Trophoblast cell (in vitro differentiated cells and primary cell): ENCODE data around the gene KRT5.

Experiments
- DNase-seq, 2 donors: peaks; one replicate each; pipeline ENCODE4 v3.0.0-alpha.2; 2016
- H2AFZ ChIP-seq: 2 replicates; pipeline ENCODE4 v1.6.1; 2013; ENCODE audit warnings: low read length, moderate library complexity, mild to moderate bottlenecking; ENCODE audit not compliant: insufficient read depth, poor library complexity
- H2AK5ac ChIP-seq: 2 replicates; pipeline ENCODE4 v1.6.1; 2013; ENCODE audit warnings: mild to moderate bottlenecking, low read length
- H2BK120ac ChIP-seq: 2 replicates; pipeline ENCODE4 v1.6.1; 2013; ENCODE audit warnings: low read length, mild to moderate bottlenecking, moderate library complexity; ENCODE audit not compliant: insufficient read depth, poor library complexity
- H2BK12ac ChIP-seq: 2 replicates; pipeline ENCODE4 v1.6.1; 2013; ENCODE audit warnings: mild to moderate bottlenecking, low read length, moderate library complexity
- H2BK5ac ChIP-seq: 2 replicates; pipeline ENCODE4 v1.6.1; 2013; ENCODE audit warnings: low read length, low read depth, moderate library complexity, mild to moderate bottlenecking; ENCODE audit not compliant: poor library complexity
- H3K14ac ChIP-seq: 2 replicates; pipeline ENCODE4 v1.6.1; 2013; ENCODE audit warnings: mild to moderate bottlenecking, low read length
- H3K18ac ChIP-seq: 2 replicates; pipeline ENCODE4 v1.6.1; 2013; ENCODE audit warnings: mild to moderate bottlenecking, low read length
- H3K23ac ChIP-seq: 2 replicates; pipeline ENCODE4 v1.6.1; 2013; ENCODE audit warnings: low read length
- H3K27ac ChIP-seq: 2 replicates; pipeline ENCODE4 v1.5.1; 2013; ENCODE audit warnings: low read depth, mild to moderate bottlenecking, inconsistent platforms, low read length, moderate library complexity
- H3K27me3 ChIP-seq: 2 replicates; pipeline ENCODE4 v1.6.1; 2013; ENCODE audit warnings: inconsistent platforms, mild to moderate bottlenecking, low read length, moderate library complexity; ENCODE audit not compliant: insufficient read depth
- H3K36me3 ChIP-seq, 2 experiments: 1 replicate in 1 of 2; 2 replicates in 1 of 2; pipeline ENCODE4 v1.6.1; 2013; ENCODE audit warnings: low read length in 2 of 2, mild to moderate bottlenecking in 2 of 2, moderate library complexity in 1 of 2; ENCODE audit not compliant: insufficient read depth in 2 of 2, control insufficient read depth in 1 of 2
- H3K4ac ChIP-seq: 2 replicates; pipeline ENCODE4 v1.6.1; 2013; ENCODE audit warnings: low read depth, mild to moderate bottlenecking, low read length, moderate library complexity
- H3K4me1 ChIP-seq, 2 experiments: 1 replicate in 1 of 2; 2 replicates in 1 of 2; pipeline ENCODE4 v1.6.1; 2013; ENCODE audit warnings: low read length in 2 of 2, mild to moderate bottlenecking in 2 of 2, moderate library complexity in 1 of 2; ENCODE audit not compliant: insufficient read depth in 2 of 2, control insufficient read depth in 1 of 2
- H3K4me2 ChIP-seq: 2 replicates; pipeline ENCODE4 v1.6.1; 2013; ENCODE audit warnings: inconsistent platforms, mild to moderate bottlenecking, low read length, moderate library complexity
- H3K4me3 ChIP-seq: 2 replicates; pipeline ENCODE4 v1.5.1; 2013; ENCODE audit warnings: mild to moderate bottlenecking, low read depth, low read length, inconsistent platforms
- H3K79me1 ChIP-seq: one replicate; pipeline ENCODE4 v1.6.1; 2013; ENCODE audit warnings: low read length
- H3K79me2 ChIP-seq: 2 replicates; pipeline ENCODE4 v1.6.1; 2013; ENCODE audit warnings: low read length, mild to moderate bottlenecking; ENCODE audit not compliant: control insufficient read depth, insufficient read depth, poor library complexity
- H3K9ac ChIP-seq: 2 replicates; pipeline ENCODE4 v1.6.1; 2013; ENCODE audit warnings: mild to moderate bottlenecking, low read length
- H3K9me3 ChIP-seq: 2 replicates; pipeline ENCODE4 v1.6.1; 2013; ENCODE audit warnings: low read depth, mild to moderate bottlenecking, control low read depth, inconsistent platforms, low read length; ENCODE audit not compliant: insufficient read depth
- H4K12ac ChIP-seq: 2 replicates; pipeline ENCODE4 v1.6.1; 2013; ENCODE audit warnings: low read depth, mild to moderate bottlenecking, low read length, moderate library complexity
- H4K8ac ChIP-seq: 2 replicates; pipeline ENCODE4 v1.6.1; 2013; ENCODE audit warnings: low read depth, mild to moderate bottlenecking, low read length, moderate library complexity
- H4K91ac ChIP-seq: one replicate; pipeline ENCODE4 v1.6.1; 2013; ENCODE audit warnings: low read depth, mild to moderate bottlenecking, low read length, moderate library complexity
- WGBS: extraction: QIAGEN DNeasy Blood & Tissue Kit; methylation state at CpG from one replicate; pipeline ENCODE4 v1.1.7; 2013; ENCODE audit warnings: missing lambda C conversion rate; ENCODE audit not compliant: insufficient read length, insufficient coverage; ENCODE audit errors: extremely low coverage; 5-methylcytosine and 5-hydroxymethylcytosine counted together

The KRT5 gene

DNA sequence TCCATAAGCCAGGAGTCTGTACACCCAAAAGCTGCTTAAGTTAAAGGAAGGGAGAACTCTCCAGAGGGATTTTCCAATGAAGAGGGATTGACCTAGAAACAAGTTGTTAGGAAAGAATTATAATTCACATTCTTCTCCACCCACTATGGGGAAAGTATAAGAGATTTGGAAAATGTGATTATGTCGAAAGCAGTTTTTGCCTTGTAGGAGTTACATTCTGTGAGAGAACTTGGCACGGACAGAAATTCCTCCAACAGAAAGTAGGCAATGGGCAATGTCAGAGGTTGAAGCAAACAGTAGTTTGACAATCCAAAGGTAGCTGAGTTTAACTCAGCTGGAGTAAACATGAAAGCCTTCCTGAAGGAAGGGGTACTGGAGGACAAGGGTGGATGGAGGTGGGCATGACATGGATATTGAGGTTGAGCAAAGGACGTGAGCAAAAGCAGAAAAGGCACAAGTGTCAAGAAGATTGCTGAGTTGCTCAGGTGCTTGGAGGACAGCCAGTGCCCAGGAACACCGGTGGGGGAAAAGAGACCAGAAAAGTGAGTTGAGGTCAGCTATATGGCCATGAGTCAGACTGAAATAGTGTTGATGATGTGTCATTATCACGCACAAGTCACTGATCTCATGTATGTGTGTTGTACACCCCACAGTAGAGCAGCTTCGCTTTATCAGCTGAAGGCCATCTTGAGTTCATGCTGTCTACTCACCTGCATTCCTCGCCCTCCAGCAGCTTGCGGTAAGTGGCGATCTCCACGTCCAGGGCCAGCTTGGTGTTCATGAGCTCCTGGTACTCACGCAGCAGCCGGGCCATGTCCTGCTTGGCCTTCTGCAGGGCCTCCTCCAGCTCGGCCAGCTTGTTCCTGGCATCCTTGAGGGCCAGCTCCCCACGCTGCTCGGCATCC is 4.0 kb downstream of the KRT5 start:
- Histone ChIP-seq H2BK12ac (no peak overlapping the region), H4K8ac (no peak overlapping the region), H3K36me3 (no peaks in the 10 kb centered on the region), H2AK5ac (no peak overlapping the region), H2BK120ac (no peak overlapping the region), H3K27ac (no peak overlapping the region), H3K9me3 (peaks cover 2% of the 10 kb centered on the region), H4K12ac (no peak overlapping the region), H2AFZ (no peak overlapping the region), H3K27me3 (no peaks in the 10 kb centered on the region), H4K91ac (no peak overlapping the region), H3K4ac (no peak overlapping the region), H2BK5ac (no peak overlapping the region), H3K4me3 (no peak overlapping the region), H3K79me2 (no peaks in the 10 kb centered on the region), H3K9ac (no peak overlapping the region), H3K79me1 (no peaks in the 10 kb centered on the region), H3K18ac (no peak overlapping the region), H3K4me1 (peaks cover 2 to 3% of the 10 kb centered on the region in 2 experiments), H3K23ac (no peak overlapping the region), H3K4me2 (no peak overlapping the region), H3K14ac (no peak overlapping the region)
- whole genome bisulfite sequencing, result no CpG with 5 or more reads among the region's 15 CpGs
- peak; percentile 41 to 62 for DNase-seq

DNA sequence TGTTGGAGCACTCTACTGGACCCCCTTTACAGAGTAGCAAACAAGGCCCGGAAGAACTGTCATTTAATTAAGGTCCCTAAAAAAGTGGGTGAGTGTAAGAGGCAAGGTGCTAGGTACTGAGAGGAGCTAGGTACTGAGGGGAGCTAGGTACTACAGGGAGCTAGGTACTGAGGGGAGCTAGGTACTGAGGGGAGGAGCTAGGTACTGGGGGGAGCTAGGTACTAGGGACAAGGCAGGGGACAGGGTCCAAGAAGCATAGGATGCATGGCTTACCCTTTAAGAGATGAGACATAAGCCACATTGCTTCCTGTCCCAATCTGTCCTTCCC is 4.9 kb downstream of the KRT5 start:
- Histone ChIP-seq H3K9ac (no peak overlapping the region), H2AK5ac (no peak overlapping the region), H2AFZ (no peak overlapping the region)

DNA sequence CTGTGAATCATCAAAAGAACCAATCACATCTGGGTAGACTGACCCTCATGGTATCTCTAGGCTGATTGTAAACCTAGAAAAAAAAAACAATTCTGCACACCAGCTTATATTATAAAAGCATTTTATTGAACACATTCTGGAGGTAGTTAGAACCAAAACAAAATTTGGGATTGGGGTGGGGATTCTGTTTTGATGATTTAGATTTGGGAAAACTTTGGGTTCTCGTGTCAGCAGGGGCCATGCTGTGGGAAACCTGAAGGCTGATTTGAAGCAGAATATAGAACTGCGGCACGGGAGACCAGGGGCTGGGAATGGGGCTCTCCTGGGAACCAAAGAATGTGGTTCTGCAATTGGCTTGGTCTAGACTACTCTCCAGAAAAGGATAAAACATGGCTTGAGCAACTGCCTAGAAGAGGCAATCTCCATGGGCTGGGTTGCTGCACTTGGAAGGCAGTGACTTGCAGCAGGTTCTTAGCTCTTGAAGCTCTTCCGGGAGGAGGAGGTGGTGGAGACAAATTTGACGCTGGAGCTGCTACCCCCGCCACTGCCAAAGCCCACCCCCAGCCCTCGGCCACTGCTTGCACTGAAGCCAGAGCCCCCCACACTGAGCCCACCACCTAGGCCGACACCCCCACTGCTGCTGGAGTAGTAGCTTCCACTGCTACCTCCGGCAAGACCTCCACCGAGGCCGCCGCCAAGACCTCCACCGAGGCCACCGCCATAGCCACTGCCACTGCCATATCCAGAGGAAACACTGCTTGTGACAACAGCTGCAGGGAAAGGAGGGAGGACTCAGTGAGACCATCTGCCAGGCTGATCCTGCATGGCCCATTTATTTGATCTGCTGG is 5.5 kb downstream of the KRT5 start:
- peaks cover 2% of the 10 kb centered on the region for H3K9me3 ChIP-seq
- H3K27me3 ChIP-seq, result no peaks in the 10 kb centered on the region
- H3K27ac ChIP-seq, result no peak overlapping the region
- no peaks in the 10 kb centered on the region for H3K79me2 ChIP-seq
- H2BK120ac ChIP-seq, result no peak overlapping the region
- no peak overlapping the region for H3K23ac ChIP-seq
- H3K4me3 ChIP-seq, result no peak overlapping the region
- H2BK5ac ChIP-seq, result no peak overlapping the region
- H3K79me1 ChIP-seq, result no peaks in the 10 kb centered on the region
- H2AFZ ChIP-seq, result no peak overlapping the region
- no peak overlapping the region for H3K4ac ChIP-seq
- no peaks in the 10 kb centered on the region for H3K36me3 ChIP-seq
- no peak overlapping the region for H4K12ac ChIP-seq
- H3K14ac ChIP-seq, result no peak overlapping the region
- H4K8ac ChIP-seq, result no peak overlapping the region
- no peaks in the 10 kb centered on the region for H3K4me1 ChIP-seq
- DNase-seq, result no peak
- H3K18ac ChIP-seq, result no peak overlapping the region
- WGBS, result no CpG with 5 or more reads among the region's 14 CpGs
- no peak overlapping the region for H3K4me2 ChIP-seq
- H3K9ac ChIP-seq, result no peak overlapping the region
- no peak overlapping the region for H2AK5ac ChIP-seq
- H2BK12ac ChIP-seq, result no peak overlapping the region
- no peak overlapping the region for H4K91ac ChIP-seq

More for the DNA sequence above, 4.9 kb downstream of the KRT5 start:
- H2BK12ac ChIP-seq, result no peak overlapping the region
- no peak overlapping the region for H2BK120ac ChIP-seq
- H3K36me3 ChIP-seq, result no peaks in the 10 kb centered on the region
- H3K4ac ChIP-seq, result no peak overlapping the region
- no peaks in the 10 kb centered on the region for H3K79me1 ChIP-seq
- WGBS, result no CpG with 5 or more reads among the region's 1 CpG
- no peak overlapping the region for H4K8ac ChIP-seq
- no peak overlapping the region for H3K27ac ChIP-seq
- no peaks in the 10 kb centered on the region for H3K27me3 ChIP-seq
- no peak overlapping the region for H4K91ac ChIP-seq
- H4K12ac ChIP-seq, result no peak overlapping the region
- H3K14ac ChIP-seq, result no peak overlapping the region
- DNase-seq, result no peak
- no peak overlapping the region for H3K4me2 ChIP-seq
- no peaks in the 10 kb centered on the region for H3K4me1 ChIP-seq
- H3K79me2 ChIP-seq, result no peaks in the 10 kb centered on the region
- H3K4me3 ChIP-seq, result no peak overlapping the region
- H3K18ac ChIP-seq, result no peak overlapping the region
- H2BK5ac ChIP-seq, result no peak overlapping the region
- H3K9me3 ChIP-seq, result peaks cover 2% of the 10 kb centered on the region
- H3K23ac ChIP-seq, result no peak overlapping the region

DNA sequence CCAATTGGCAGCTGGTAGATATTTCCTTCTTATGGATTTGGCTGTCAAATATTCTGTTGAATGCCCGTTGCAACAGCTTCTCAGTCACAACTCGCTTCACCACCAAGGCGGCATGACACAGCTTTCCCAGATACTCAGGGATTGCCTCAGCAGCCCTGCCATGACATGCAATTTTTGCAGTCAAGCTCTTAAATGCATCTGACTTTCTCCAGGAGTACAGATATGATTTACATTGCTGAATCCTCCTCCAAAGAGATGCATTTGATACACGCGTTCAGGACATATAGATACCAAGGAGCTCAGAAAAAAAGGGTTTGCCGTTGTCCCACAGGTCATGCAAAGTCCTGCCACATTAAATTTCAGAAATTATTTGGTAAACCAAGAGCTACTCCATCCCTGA is 6.5 kb downstream of the KRT5 start:
- no peak overlapping the region for H4K8ac ChIP-seq
- H3K18ac ChIP-seq, result no peak overlapping the region
- no peak overlapping the region for H3K23ac ChIP-seq
- H2AK5ac ChIP-seq, result no peak overlapping the region
- H3K4me2 ChIP-seq, result no peak overlapping the region
- H3K27me3 ChIP-seq, result no peaks in the 10 kb centered on the region
- H4K12ac ChIP-seq, result no peak overlapping the region
- H4K91ac ChIP-seq, result no peak overlapping the region
- no CpG with 5 or more reads among the region's 6 CpGs for WGBS
- H3K14ac ChIP-seq, result no peak overlapping the region
- H3K4ac ChIP-seq, result no peak overlapping the region
- H3K36me3 ChIP-seq, result no peaks in the 10 kb centered on the region
- H3K79me2 ChIP-seq, result no peaks in the 10 kb centered on the region
- no peaks in the 10 kb centered on the region for H3K4me1 ChIP-seq
- no peak overlapping the region for H2BK5ac ChIP-seq
- H3K9ac ChIP-seq, result no peak overlapping the region
- no peak overlapping the region for H3K4me3 ChIP-seq
- H2BK120ac ChIP-seq, result no peak overlapping the region
- H3K9me3 ChIP-seq, result peaks cover 2% of the 10 kb centered on the region
- no peaks in the 10 kb centered on the region for H3K79me1 ChIP-seq
- no peak overlapping the region for H3K27ac ChIP-seq
- no peak overlapping the region for H2AFZ ChIP-seq
- DNase-seq, result no peak
- no peak overlapping the region for H2BK12ac ChIP-seq
